ENCODE results near the gene TUT4.

Gene TUT4

DNA sequence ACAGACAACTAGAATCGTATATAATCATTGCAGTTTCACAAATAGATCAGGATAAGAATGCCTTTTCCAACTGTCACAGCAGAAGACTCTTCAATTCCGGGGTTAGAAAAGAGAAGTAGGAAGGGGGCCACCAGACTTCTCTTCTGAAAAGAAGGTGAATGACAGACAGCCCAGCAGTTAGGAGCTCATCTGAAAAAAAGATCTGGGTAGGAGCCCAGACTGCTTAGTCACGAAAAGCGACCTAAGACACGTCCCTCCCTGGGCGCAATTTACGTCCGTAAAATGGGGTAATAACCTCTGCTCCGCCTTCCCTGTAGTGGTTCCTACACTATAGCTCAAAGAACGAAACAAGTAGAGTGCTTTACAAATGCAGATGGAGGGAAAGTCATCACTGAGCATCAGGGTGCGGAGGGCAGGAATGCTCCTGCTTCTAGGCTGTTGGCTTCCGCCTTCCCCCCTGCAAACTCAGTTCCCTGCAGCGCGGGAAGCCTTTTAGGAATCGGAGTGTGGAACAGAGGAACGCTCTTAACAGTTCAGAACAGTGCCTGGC, 149.3 kb downstream of the TUT4 start:
- peak; percentile 81 for DNase-seq

DNA sequence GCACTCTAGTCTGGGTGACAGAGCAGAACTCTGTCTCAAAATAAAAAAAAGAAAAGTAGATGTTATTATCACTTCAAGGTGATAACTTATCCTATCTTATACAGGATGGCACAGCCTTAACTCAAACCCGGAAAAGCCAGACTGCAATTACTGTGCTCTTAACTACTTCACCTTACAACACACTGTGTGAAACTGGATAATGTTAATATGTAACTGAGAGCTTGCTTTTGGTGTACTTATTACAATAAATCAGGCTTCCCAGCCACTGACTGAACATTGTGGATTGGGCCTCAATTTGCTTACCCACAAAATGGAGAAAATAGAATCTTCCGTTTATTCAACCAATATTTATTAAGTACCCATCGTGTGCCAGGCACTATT, 150.0 kb downstream of the TUT4 start:
- no peak for DNase-seq

DNA sequence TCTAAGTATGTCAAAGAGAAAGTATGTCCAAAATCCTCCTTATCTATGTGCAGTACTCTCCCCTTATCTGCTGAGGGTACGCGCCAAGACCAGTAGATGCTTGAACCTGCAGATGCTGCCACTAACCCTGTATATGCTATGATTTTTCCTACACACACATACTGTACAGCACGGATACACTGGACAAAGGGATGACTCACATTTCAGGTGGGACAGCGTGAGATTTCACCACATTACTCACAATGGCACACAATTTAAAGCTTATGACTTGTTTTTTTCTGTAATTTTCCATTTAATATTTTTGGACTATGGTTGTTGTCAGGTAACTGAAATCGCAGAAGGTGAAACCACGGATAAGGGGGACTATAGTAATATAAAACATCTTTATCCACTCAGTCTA, 152.8 kb downstream of the TUT4 start:
- no peak for DNase-seq

DNA sequence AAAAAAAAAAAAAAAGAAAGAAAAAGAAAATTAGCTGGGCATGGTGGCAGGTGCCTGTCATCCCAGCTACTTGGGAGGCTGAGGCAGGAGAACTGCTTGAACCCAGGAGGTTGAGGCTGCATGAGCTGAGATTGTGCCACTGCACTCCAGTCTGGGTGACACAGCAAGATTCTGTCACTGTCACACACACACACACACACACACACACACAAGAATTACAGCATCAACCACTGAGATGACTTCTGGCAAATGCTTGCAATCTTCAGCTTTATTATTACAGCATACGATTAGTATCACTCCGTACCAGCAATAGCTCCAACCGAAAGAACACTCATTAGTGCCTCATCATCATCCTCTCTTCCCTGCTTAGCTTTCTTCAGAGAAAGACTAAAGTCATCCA, 153.3 kb downstream of the TUT4 start:
- no peak for DNase-seq

DNA sequence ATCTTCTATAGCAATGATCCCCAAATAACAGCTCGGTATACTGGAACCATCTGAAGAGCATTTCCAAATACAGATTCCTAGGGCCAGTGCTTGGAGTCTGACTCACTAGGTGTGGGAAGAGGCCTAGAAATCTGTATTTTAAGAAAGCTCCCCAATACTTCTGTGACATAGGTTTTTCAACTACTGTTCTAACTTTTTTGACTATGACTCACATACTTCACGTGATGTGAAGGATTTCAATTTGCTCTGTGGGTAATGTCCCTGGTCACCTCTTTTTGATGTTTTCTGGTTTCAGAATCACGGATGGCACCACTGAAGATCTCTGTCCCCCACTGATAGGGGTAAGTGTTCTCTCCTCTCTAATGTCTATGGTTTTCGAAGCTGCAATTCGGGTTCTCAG, 159.7 kb downstream of the TUT4 start:
- no peak for DNase-seq

DNA sequence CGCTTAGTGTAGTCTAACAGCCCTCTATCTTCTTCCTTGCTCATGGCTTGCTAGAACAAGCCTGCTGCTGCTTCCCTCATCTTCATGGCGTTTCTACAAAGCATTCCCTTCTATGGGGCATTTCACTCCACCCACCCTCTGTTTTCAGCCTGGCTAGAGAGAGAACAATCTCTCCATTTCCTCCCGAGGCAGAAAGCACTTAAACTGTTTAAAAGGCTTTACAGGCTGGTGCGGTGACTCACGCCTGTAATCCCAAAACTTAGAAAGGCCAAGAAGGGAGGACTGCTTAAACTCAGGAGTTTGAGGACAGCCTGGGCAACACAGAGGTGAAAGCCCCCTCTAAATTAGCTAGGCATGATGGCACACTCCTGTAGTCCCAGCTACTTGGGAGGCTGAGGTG, 166.4 kb downstream of the TUT4 start:
- DNase-seq: no peak

DNA sequence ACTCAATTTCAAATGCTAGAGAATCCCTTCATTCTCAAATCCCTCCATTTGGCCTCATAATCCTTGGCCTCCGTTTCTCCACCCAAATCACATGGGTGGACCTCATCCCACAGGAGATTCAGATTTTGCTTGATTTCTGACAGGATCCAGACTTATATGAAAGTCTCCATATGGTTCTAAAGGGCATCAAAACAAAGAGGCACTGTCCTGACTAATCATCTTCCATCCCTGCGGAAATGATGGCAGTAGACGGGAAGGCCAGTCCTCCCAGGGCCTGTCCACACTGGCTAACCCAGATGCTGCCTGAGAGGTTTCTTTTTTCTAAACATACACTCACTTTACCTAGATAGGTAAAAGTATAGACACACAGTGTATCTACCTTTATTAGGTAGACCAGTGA, 167.5 kb downstream of the TUT4 start:
- no peak for DNase-seq
